MCF 10A (cell line): ENCODE measurements around the gene LRAT. TPM values are rescaled to one million over a fixed set of nuclear protein-coding genes. Genes with fewer than 3 reads are reported as not detected.

Source experiments
- BruUV-seq: library from RNA; stranded (reverse); fragments of 400-500 nt; replicated peaks from 2 replicates; lab custom pipeline; 2021; lab: Mats Ljungman, UMichigan
- CTCF ChIA-PET: fragments of 300-600 bp; sonication (Branson Sonifier 250); formaldehyde crosslinking; extraction: SDS; loops from one replicate; lab custom pipeline; 2021; ENCODE audit warnings: antibody characterized with exemption, inconsistent platforms; lab: Yijun Ruan, JAX
- POLR2A ChIA-PET: fragments of 300-600, 350-650 bp; sonication (Branson Sonifier 250); formaldehyde crosslinking; extraction: SDS; loops from one replicate; lab custom pipeline; 2020; ENCODE audit warnings: antibody characterized with exemption, inconsistent platforms; lab: Yijun Ruan, JAX
- DNase-seq: peaks from one replicate; pipeline ENCODE4 v3.0.0-alpha.2; 2018; ENCODE audit not compliant: unreplicated experiment
- H3K27ac Mint-ChIP-seq: one replicate; pipeline ENCODE4 v1.8.0; 2022; ENCODE audit warnings: mild to moderate bottlenecking, low read depth, mixed read lengths; ENCODE audit not compliant: unreplicated experiment
- H3K27me3 Mint-ChIP-seq: one replicate; pipeline ENCODE4 v1.8.0; 2022; ENCODE audit warnings: mixed read lengths; ENCODE audit not compliant: insufficient read depth, unreplicated experiment
- H3K36me3 Mint-ChIP-seq: one replicate; pipeline ENCODE4 v1.8.0; 2022; ENCODE audit warnings: mild to moderate bottlenecking, moderate library complexity, mixed read lengths; ENCODE audit not compliant: insufficient read depth, unreplicated experiment
- H3K4me1 Mint-ChIP-seq: one replicate; pipeline ENCODE4 v1.8.0; 2022; ENCODE audit warnings: mixed read lengths; ENCODE audit not compliant: insufficient read depth, unreplicated experiment
- H3K4me3 Mint-ChIP-seq: one replicate; pipeline ENCODE4 v1.8.0; 2022; ENCODE audit warnings: mild to moderate bottlenecking, moderate library complexity, mixed read lengths; ENCODE audit not compliant: unreplicated experiment
- H3K9me3 Mint-ChIP-seq: one replicate; pipeline ENCODE4 v1.8.0; 2022; ENCODE audit warnings: mixed read lengths; ENCODE audit not compliant: unreplicated experiment
- intact Hi-C: fragments of 100-400 bp; cut with micrococcal nuclease; formaldehyde crosslinking; loops from 2 replicates; pipeline ENCODE4 v1.14.1; 2022
- total RNA-seq: library from RNA; stranded (reverse); gene quantifications from 2 replicates; pipeline ENCODE4 v1.2.3, GENCODE V29; 2022
- TF ChIP-seq, protein P1 (sequence below): fragments of 200-600 bp; IDR thresholded peaks from one replicate; pipeline ENCODE4 v1.8.0; 2022; ENCODE audit warnings: antibody characterized with exemption, mild to moderate bottlenecking; ENCODE audit not compliant: unreplicated experiment

The LRAT gene
- total RNA-seq, 1 experiment from 2014 or later = 5.8 TPM

DNA sequence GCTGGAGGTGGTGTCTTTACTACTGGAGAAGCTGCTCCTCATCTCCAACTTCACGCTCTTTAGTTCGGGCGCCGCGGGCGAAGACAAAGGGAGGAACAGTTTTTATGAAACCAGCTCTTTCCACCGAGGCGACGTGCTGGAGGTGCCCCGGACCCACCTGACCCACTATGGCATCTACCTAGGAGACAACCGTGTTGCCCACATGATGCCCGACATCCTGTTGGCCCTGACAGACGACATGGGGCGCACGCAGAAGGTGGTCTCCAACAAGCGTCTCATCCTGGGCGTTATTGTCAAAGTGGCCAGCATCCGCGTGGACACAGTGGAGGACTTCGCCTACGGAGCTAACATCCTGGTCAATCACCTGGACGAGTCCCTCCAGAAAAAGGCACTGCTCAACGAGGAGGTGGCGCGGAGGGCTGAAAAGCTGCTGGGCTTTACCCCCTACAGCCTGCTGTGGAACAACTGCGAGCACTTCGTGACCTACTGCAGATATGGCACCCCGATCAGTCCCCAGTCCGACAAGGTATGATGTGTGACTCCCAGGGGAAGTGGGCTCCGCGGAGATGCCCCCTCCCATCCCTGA is 634 bp downstream of the LRAT start:
- Mint-ChIP-seq H3K36me3 (no peaks in the 10 kb centered on the region), H3K27me3 (no peaks in the 10 kb centered on the region), H3K27ac (peak overlapping the region; percentile 88), H3K4me1 (peaks cover 36% of the 10 kb centered on the region), H3K9me3 (no peaks in the 10 kb centered on the region), H3K4me3 (peak overlapping the region; percentile 98)
- intact Hi-C loops = no loop called here
- no peak for DNase-seq
- TF ChIP-seq, protein P1, sequence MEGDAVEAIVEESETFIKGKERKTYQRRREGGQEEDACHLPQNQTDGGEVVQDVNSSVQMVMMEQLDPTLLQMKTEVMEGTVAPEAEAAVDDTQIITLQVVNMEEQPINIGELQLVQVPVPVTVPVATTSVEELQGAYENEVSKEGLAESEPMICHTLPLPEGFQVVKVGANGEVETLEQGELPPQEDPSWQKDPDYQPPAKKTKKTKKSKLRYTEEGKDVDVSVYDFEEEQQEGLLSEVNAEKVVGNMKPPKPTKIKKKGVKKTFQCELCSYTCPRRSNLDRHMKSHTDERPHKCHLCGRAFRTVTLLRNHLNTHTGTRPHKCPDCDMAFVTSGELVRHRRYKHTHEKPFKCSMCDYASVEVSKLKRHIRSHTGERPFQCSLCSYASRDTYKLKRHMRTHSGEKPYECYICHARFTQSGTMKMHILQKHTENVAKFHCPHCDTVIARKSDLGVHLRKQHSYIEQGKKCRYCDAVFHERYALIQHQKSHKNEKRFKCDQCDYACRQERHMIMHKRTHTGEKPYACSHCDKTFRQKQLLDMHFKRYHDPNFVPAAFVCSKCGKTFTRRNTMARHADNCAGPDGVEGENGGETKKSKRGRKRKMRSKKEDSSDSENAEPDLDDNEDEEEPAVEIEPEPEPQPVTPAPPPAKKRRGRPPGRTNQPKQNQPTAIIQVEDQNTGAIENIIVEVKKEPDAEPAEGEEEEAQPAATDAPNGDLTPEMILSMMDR = peak; percentile 2
- CTCF ChIA-PET = interaction anchor here (0.6 to 4.0 kb wide), 19 partner anchors 9 to 616 kb away, joined by 3 to 40 read pairs (median 3); no protein-coding TSS in a partner anchor
- no TSS peak for BruUV-seq
- POLR2A ChIA-PET = interaction anchor here (0.7 to 3.8 kb wide), 14 partner anchors 9 to 195 kb away, joined by 3 to 43 read pairs (median 6); partner anchors contain the start of gene PLRG1

DNA sequence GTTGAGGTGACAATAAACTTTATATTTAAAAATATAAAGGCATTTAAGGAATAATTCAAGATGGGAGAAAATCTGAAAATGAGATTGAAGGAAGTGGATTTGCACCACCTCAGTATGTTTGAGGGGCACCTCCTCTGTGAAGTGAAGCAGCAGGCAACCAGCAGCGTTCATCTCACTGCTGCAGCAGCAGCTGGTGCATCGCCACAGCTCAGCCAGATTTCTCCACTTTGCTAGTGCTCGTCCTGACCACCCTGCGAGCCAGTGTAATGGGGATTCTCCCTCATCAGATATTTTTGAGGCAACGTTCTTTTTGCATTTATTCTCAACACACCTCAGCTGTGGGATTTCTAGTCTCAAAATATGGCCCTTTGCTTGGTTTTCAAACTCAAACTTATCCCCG is 13.9 kb downstream of the LRAT start:
- Mint-ChIP-seq H3K27me3 (no peaks in the 10 kb centered on the region), H3K9me3 (no peaks in the 10 kb centered on the region), H3K4me1 (no peaks in the 10 kb centered on the region)

DNA sequence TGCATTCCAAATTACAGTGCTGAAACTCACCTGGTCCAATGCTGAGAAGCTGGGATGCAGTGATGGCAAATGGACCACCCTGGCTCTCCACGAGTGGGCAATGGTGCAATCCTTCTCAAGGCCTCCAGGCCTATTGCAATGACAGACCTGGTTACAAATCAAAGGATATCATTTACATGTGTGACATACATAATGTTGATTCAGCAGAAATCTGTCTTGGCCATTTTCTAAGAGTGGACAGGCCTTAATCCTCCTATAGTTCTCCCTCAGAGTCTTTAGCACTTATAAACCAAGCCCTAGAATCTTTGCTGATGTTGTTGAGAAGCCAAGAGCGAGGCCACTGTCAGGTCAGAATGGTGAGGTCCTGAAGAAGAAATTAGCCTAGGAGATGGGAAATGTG is 17.1 kb downstream of the LRAT start:
- Mint-ChIP-seq H3K4me3 (no peak overlapping the region), H3K9me3 (no peaks in the 10 kb centered on the region), H3K27me3 (no peaks in the 10 kb centered on the region), H3K36me3 (no peaks in the 10 kb centered on the region), H3K4me1 (no peaks in the 10 kb centered on the region), H3K27ac (no peak overlapping the region)
- POLR2A ChIA-PET = no interaction called here
- TF ChIP-seq, protein P1 = no peak
- no peak for DNase-seq
- BruUV-seq = no TSS peak
- intact Hi-C loops = no loop called here
- CTCF ChIA-PET = no interaction called here

More for the DNA sequence above, 13.9 kb downstream of the LRAT start:
- H3K4me3 Mint-ChIP-seq = no peak overlapping the region
- TF ChIP-seq, protein P1 = no peak
- CTCF ChIA-PET = interaction anchor here (0.6 to 0.8 kb wide), 2 partner anchors 119 to 198 kb away, joined by 3 read pairs; no protein-coding TSS in a partner anchor
- POLR2A ChIA-PET = no interaction called here
- BruUV-seq = no TSS peak
- DNase-seq = no peak
- H3K27ac Mint-ChIP-seq = no peak overlapping the region
- intact Hi-C loops = no loop called here
- H3K36me3 Mint-ChIP-seq = no peaks in the 10 kb centered on the region

DNA sequence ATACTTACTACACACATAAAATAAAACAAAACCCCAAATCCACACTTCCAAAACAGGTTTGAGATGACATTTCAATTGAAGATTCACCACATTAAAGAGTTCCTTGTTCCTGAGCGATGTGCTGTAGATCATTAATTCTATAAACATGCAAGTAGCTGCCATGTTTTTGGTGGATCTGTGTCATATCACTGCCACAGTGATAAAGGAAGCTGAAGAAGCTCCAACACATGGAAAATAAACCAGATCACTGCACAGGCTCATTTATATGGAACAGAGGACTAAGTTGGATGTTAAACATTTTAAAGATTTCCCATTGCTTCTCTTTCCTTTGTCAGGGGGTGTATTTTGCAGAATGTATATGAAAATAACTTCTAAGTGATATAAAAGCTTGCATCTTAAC is 34.5 kb downstream of the LRAT start:
- peaks cover 8% of the 10 kb centered on the region for H3K9me3 Mint-ChIP-seq
- ChIA-PET POLR2A (interaction anchor here (0.7 to 1.4 kb wide), 3 partner anchors 91 to 228 kb away, joined by 4 to 8 read pairs (median 4); partner anchors contain the start of gene PLRG1), CTCF (interaction anchor here (0.6 to 5.5 kb wide), 25 partner anchors 11 to 660 kb away, joined by 3 to 117 read pairs (median 4); no protein-coding TSS in a partner anchor)
- no TSS peak for BruUV-seq
- H3K4me1 Mint-ChIP-seq = no peaks in the 10 kb centered on the region
- no peak overlapping the region for H3K27ac Mint-ChIP-seq
- no peak for DNase-seq
- TF ChIP-seq, protein P1 = no peak
- H3K36me3 Mint-ChIP-seq = no peaks in the 10 kb centered on the region
- no peak overlapping the region for H3K4me3 Mint-ChIP-seq
- intact Hi-C loops = loop anchor here (2.0 kb wide), 1 partner anchor 219 kb away; no protein-coding TSS in a partner anchor
- no peaks in the 10 kb centered on the region for H3K27me3 Mint-ChIP-seq
